OCI-LY7 (cell line): ENCODE measurements around the gene ZBED1. TPM values are rescaled to one million over a fixed set of nuclear protein-coding genes. Genes with fewer than 3 reads are reported as not detected.
"Not testable (repeated sequence)": the region's sequence is repeated elsewhere in the genome, so short reads cannot be mapped to it uniquely, and the experiment has no call there.

ENCODE experiments used
- BruUV-seq: library from RNA; stranded (reverse); fragments of 400-500 nt; replicated peaks from 2 replicates; lab custom pipeline; 2021; lab: Mats Ljungman, UMichigan
- CTCF ChIA-PET: fragments of 300-600 bp; sonication (Branson Sonifier 250); formaldehyde crosslinking; loops from one replicate; lab custom pipeline; 2022; ENCODE audit warnings: antibody characterized with exemption; ENCODE audit not compliant: unreplicated experiment; lab: Charles Lee
- POLR2A ChIA-PET: fragments of 300-600 bp; sonication (Branson Sonifier 250); formaldehyde crosslinking; loops from one replicate; lab custom pipeline; 2022; ENCODE audit warnings: antibody characterized with exemption; lab: Charles Lee
- DNase-seq: peaks from one replicate; pipeline ENCODE4 v3.0.0-alpha.2; 2015; ENCODE audit warnings: low spot score
- H2AFZ ChIP-seq: fragments of 200-600 bp; sonication (generic), shearing (Covaris generic); 2 replicates; pipeline ENCODE4 v1.6.1; 2014; ENCODE audit warnings: mild to moderate bottlenecking, antibody characterized with exemption, low read length, moderate library complexity
- H3K27ac ChIP-seq: fragments of 200-600 bp; sonication (generic); 2 replicates; pipeline ENCODE4 v1.5.1; 2014; ENCODE audit warnings: mixed run types, low read depth, mild to moderate bottlenecking, moderate library complexity, low read length, inconsistent platforms; ENCODE audit not compliant: poor library complexity, severe bottlenecking
- H3K36me3 ChIP-seq: fragments of 200-600 bp; sonication (generic); 2 replicates; pipeline ENCODE4 v1.6.1; 2014; ENCODE audit warnings: mild to moderate bottlenecking, antibody characterized with exemption, low read length, moderate library complexity, mixed read lengths; ENCODE audit not compliant: insufficient read depth
- H3K4me1 ChIP-seq: fragments of 200-600 bp; sonication (generic); 2 replicates; pipeline ENCODE4 v1.5.1; 2014; ENCODE audit warnings: mild to moderate bottlenecking, low read length; ENCODE audit not compliant: insufficient read depth, poor library complexity, severe bottlenecking
- H3K4me2 ChIP-seq: fragments of 200-600 bp; sonication (generic); 2 replicates; pipeline ENCODE4 v1.6.1; 2014; ENCODE audit warnings: mild to moderate bottlenecking, low read length
- H3K4me3 ChIP-seq: fragments of 200-600 bp; sonication (generic); 2 replicates; pipeline ENCODE4 v1.5.1; 2014; ENCODE audit warnings: mild to moderate bottlenecking, low read depth, low read length; ENCODE audit not compliant: poor library complexity, severe bottlenecking
- H3K79me2 ChIP-seq: fragments of 200-600 bp; sonication (generic); 2 replicates; pipeline ENCODE4 v1.6.1; 2016; ENCODE audit warnings: low read depth, mild to moderate bottlenecking, low read length, moderate library complexity, mixed read lengths; ENCODE audit not compliant: insufficient read depth
- H3K9me2 ChIP-seq: fragments of 200-600 bp; sonication (generic); 2 replicates; pipeline ENCODE4 v1.6.1; 2016; ENCODE audit warnings: mild to moderate bottlenecking, low read length, mixed read lengths; ENCODE audit not compliant: insufficient read depth
- H3K9me3 ChIP-seq: fragments of 200-600 bp; sonication (generic); 2 replicates; pipeline ENCODE4 v1.6.1; 2014; ENCODE audit warnings: mild to moderate bottlenecking, mixed run types, low read length, mixed read lengths
- H4K20me1 ChIP-seq: fragments of 200-600 bp; sonication (generic); 2 replicates; pipeline ENCODE4 v1.6.1; 2014; ENCODE audit warnings: mild to moderate bottlenecking, antibody characterized with exemption, low read length, moderate library complexity, mixed read lengths; ENCODE audit not compliant: insufficient read depth
- EZH2phosphoT487 ChIP-seq: fragments of 200-600 bp; sonication (generic); IDR thresholded peaks from 2 replicates; pipeline ENCODE4 v1.6.1; 2018; ENCODE audit warnings: low read depth, borderline replicate concordance, mild to moderate bottlenecking, mixed run types, antibody characterized with exemption, low read length, moderate library complexity, mixed read lengths
- intact Hi-C: fragments of 100-400 bp; cut with micrococcal nuclease; formaldehyde crosslinking; loops from one replicate; pipeline ENCODE4 v1.10.0; 2022; ENCODE audit not compliant: unreplicated experiment
- total RNA-seq, 2 experiments: library from RNA; depleted of rRNA in 1 of 2; stranded (reverse); fragments of >200 nt in 1 of 2; shearing (Covaris generic) in 1 of 2; gene quantifications; 2 replicates each; pipeline ENCODE4 v1.2.3, GENCODE V29; 2014 to 2022
- TF ChIP-seq, protein P1 (sequence below): fragments of 200-600 bp; sonication (generic); conservative IDR thresholded peaks from 2 replicates; pipeline ENCODE4 v1.5.1; 2014; ENCODE audit warnings: mild to moderate bottlenecking, antibody characterized with exemption, low read length, moderate library complexity, mixed read lengths

The ZBED1 gene
- total RNA-seq, 2 experiments from 2014 or later = 57.6 to 58.7 TPM

DNA sequence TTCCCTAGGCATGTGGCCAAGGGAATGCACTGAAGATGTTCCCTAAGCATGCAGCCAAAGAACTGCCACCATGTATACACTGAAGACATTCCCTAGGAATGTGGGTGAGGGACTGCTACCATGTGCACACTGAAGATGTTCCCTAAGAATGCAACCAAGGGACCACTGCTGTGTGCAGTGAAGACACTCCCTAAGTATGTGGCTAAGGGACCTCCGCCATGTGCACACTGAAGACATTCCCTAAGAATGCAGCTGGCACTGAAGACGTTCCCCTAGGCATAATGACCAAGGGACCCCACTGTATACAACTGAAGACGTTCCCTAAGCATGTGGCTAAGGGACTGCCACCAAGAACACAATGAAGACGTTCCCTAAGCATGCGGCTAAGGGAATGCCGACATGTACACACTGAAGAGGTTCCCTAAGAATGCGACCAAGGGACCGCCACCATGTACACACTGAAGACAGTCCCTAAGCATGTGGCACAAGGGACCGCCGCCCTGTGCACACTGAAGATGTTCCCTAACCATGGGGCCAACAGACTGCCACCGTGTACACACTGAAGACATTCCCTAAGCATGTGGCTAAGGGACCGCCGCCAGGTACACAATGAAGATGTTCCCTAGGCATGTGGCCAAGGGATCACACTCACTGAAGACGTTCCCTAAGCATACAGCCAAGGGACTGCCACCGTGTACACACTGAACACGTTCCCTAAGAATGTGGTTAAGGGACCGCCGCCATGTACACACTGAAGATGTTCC is 25.6 kb downstream of the ZBED1 start:
- no peak overlapping the region for H2AFZ ChIP-seq
- no peak for DNase-seq
- H3K9me2 ChIP-seq = no peaks in the 10 kb centered on the region
- H3K36me3 ChIP-seq = peaks cover 6% of the 10 kb centered on the region
- intact Hi-C loops = no loop called here
- H3K4me2 ChIP-seq = no peak overlapping the region
- H3K27ac ChIP-seq = no peak overlapping the region
- H3K4me3 ChIP-seq = no peak overlapping the region
- H3K9me3 ChIP-seq = no peaks in the 10 kb centered on the region
- H4K20me1 ChIP-seq = no peaks in the 10 kb centered on the region
- ChIA-PET POLR2A (no interaction called here), CTCF (no interaction called here)
- H3K4me1 ChIP-seq = no peaks in the 10 kb centered on the region
- no TSS peak for BruUV-seq
- H3K79me2 ChIP-seq = peaks cover 8% of the 10 kb centered on the region; the same call in 1 of the 2 replicates
- TF ChIP-seq EZH2phosphoT487 = no peak
- TF ChIP-seq, protein P1, sequence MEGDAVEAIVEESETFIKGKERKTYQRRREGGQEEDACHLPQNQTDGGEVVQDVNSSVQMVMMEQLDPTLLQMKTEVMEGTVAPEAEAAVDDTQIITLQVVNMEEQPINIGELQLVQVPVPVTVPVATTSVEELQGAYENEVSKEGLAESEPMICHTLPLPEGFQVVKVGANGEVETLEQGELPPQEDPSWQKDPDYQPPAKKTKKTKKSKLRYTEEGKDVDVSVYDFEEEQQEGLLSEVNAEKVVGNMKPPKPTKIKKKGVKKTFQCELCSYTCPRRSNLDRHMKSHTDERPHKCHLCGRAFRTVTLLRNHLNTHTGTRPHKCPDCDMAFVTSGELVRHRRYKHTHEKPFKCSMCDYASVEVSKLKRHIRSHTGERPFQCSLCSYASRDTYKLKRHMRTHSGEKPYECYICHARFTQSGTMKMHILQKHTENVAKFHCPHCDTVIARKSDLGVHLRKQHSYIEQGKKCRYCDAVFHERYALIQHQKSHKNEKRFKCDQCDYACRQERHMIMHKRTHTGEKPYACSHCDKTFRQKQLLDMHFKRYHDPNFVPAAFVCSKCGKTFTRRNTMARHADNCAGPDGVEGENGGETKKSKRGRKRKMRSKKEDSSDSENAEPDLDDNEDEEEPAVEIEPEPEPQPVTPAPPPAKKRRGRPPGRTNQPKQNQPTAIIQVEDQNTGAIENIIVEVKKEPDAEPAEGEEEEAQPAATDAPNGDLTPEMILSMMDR = no peak

DNA sequence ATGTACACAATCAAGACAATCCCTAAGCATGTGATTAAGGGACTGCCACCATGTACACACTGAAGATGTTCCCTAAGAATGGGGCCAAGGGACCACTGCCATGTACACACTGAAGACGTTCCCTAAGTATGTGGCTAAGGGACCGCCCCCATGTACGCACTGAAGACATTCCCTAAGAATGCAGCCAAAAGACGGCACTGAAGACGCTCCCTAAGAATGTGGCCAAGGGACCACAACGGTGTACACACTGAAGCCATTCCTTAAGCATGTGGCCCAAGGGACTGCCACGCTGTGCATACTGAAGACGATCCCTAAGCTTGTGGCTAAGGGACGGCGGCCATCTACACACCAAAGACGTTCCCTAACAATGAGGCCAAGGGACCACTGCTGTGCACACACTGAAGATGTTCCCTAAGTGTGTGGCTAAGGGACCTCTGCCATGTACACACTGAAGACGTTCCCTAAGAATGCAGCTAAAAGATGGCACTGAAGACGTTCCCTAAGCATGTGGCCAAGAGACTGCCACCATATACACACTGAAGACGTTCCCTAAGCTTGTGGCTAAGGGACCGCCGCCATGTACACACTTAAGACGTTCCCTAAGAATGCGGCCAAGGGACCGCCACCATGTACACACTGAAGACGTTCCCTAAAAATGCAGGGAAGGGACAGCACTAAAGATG is 26.4 kb downstream of the ZBED1 start:
- BruUV-seq = no TSS peak

DNA sequence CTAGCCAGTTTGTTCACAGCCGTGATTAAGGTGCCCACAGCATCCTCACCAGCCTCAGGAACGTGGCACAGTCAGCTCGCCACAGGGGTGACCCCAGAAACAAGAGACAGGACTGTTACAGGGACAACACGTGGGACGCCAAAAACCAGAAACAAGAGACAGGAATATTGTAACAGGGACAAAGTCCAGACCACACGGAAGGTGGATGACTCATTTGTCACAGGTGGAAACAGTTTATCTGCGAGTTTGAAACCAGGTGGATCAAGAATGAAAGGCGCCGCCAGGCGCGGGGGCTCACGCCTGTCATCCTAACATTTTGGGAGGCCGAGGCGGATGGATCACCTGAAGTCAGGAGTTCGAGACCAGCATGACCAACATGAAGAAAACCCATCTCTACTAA is 27.7 kb downstream of the ZBED1 start:
- H3K4me3 ChIP-seq, H3K9me2 ChIP-seq, H3K4me1 ChIP-seq, H3K9me3 ChIP-seq, DNase-seq, POLR2A ChIA-PET, H4K20me1 ChIP-seq, intact Hi-C loops, CTCF ChIA-PET, BruUV-seq, H3K4me2 ChIP-seq, H3K27ac ChIP-seq, H3K36me3 ChIP-seq, H2AFZ ChIP-seq, H3K79me2 ChIP-seq: not testable (repeated sequence)

More for the DNA sequence above, 26.4 kb downstream of the ZBED1 start:
- no peaks in the 10 kb centered on the region for H3K36me3 ChIP-seq
- H3K4me3 ChIP-seq = no peak overlapping the region
- no peak for DNase-seq
- H3K79me2 ChIP-seq = peaks cover 8% of the 10 kb centered on the region; the same call in 1 of the 2 replicates
- intact Hi-C loops = no loop called here
- H3K9me2 ChIP-seq = no peaks in the 10 kb centered on the region
- H4K20me1 ChIP-seq = no peaks in the 10 kb centered on the region
- ChIA-PET CTCF (no interaction called here), POLR2A (no interaction called here)
- TF ChIP-seq, protein P1 = no peak
- no peak for TF ChIP-seq EZH2phosphoT487
- no peaks in the 10 kb centered on the region for H3K4me1 ChIP-seq
- no peak overlapping the region for H2AFZ ChIP-seq
- no peaks in the 10 kb centered on the region for H3K9me3 ChIP-seq
- H3K4me2 ChIP-seq = no peak overlapping the region
- no peak overlapping the region for H3K27ac ChIP-seq
